Spleen (tissue), 11 donors: ENCODE data around the gene SLC16A10. TPM values are rescaled to one million over a fixed set of nuclear protein-coding genes. Genes with fewer than 3 reads are reported as not detected.
"Not testable (repeated sequence)": the region's sequence is repeated elsewhere in the genome, so short reads cannot be mapped to it uniquely, and the experiment has no call there.

ENCODE experiments used
- DNase-seq: peaks from one replicate; pipeline ENCODE4 v3.0.0-alpha.2; 2020
- H3K27ac ChIP-seq, 8 donors: fragments of 200-600 bp; sonication (generic) in 7 of 8; 1 replicate in 4 of 8; 2 replicates in 4 of 8; pipeline versions ENCODE4 v1.5.0 to v1.8.0; 2016 to 2021; ENCODE audit warnings: inconsistent platforms in 4 of 8, mild to moderate bottlenecking in 4 of 8, moderate library complexity in 1 of 8
- H3K27me3 ChIP-seq, 7 donors: fragments of 200-600 bp; sonication (generic) in 6 of 7; replicated peaks in 1 of 7; 1 replicate in 4 of 7; 2 replicates in 3 of 7; pipeline versions ENCODE4 v1.5.0 to v1.8.0; 2016 to 2021; ENCODE audit warnings: inconsistent platforms in 3 of 7, mild to moderate bottlenecking in 1 of 7
- H3K36me3 ChIP-seq, 6 donors: fragments of 200-600 bp; sonication (generic) in 5 of 6; 1 replicate in 4 of 6; 2 replicates in 2 of 6; pipeline versions ENCODE4 v1.5.0 to v1.8.0; 2016 to 2021; ENCODE audit warnings: inconsistent platforms in 2 of 6
- H3K4me1 ChIP-seq, 6 donors: fragments of 200-600 bp; sonication (generic) in 5 of 6; 1 replicate in 3 of 6; 2 replicates in 3 of 6; pipeline versions ENCODE4 v1.5.0 to v1.8.0; 2016 to 2021; ENCODE audit warnings: inconsistent platforms in 3 of 6
- H3K4me3 ChIP-seq, 8 donors: fragments of 200-600 bp; sonication (generic) in 7 of 8; 1 replicate in 4 of 8; 2 replicates in 4 of 8; pipeline versions ENCODE4 v1.5.0 to v1.8.0; 2016 to 2021; ENCODE audit warnings: inconsistent platforms in 4 of 8, mild to moderate bottlenecking in 4 of 8, moderate library complexity in 2 of 8
- H3K9me3 ChIP-seq, 8 donors: fragments of 200-600 bp; sonication (generic) in 7 of 8; 1 replicate in 4 of 8; 2 replicates in 4 of 8; pipeline versions ENCODE4 v1.5.0 to v1.8.0; 2016 to 2021; ENCODE audit warnings: inconsistent platforms in 4 of 8
- POLR2A ChIP-seq, 3 donors: fragments of 450-650 bp; IDR thresholded peaks; one replicate each; pipeline ENCODE4 v1.5.1; 2017; ENCODE audit warnings: antibody characterized with exemption in 3 of 3, mild to moderate bottlenecking in 1 of 3
- POLR2AphosphoS5 ChIP-seq, 3 donors: sonication (generic); formaldehyde crosslinking; IDR thresholded peaks; one replicate each; pipeline ENCODE4 v1.5.1; 2017; ENCODE audit warnings: antibody characterized with exemption in 3 of 3
- WGBS, 5 donors: extraction: QIAGEN DNeasy Blood & Tissue Kit in 3 of 5; methylation state at CpG; one replicate each; pipeline versions ENCODE4 v1.1.5 to v1.1.7; 2013 to 2018; 5-methylcytosine and 5-hydroxymethylcytosine counted together
- intact Hi-C: fragments of 100-400 bp; cut with DNase I; formaldehyde crosslinking; loops from one replicate; pipeline ENCODE4 v1.15.0; 2023; ENCODE audit warnings: low total_unique reads
- polyA plus RNA-seq, 3 donors: library from polyadenylated mRNA; stranded (reverse); fragments of 200-250 nt; gene quantifications; one replicate each; pipeline ENCODE4 v1.2.1, GENCODE V29; 2013
- total RNA-seq, 7 donors: library from RNA; depleted of rRNA in 3 of 7; stranded (reverse); fragments of >200 nt in 3 of 7; fragmentation: NEBNext Ultra II Directional in 4 of 7; extraction: Animal tissue kit (Norgen Biotek cat#: 25700) in 4 of 7; gene quantifications; one replicate each; pipeline versions ENCODE4 v1.1.0 to v1.2.1, GENCODE V29; 2016 to 2021
- TF ChIP-seq, protein P1 (sequence below), 11 experiments: fragments of 200-600 bp in 7 of 11; fragments of 450-650 bp in 4 of 11; sonication (generic) in 4 of 11; IDR thresholded peaks in 8 of 11; conservative IDR thresholded peaks in 3 of 11; 1 replicate in 7 of 11; 2 replicates in 4 of 11; pipeline versions ENCODE4 v1.4.0 to v1.8.0; 2016 to 2021; ENCODE audit warnings: antibody characterized with exemption in 11 of 11, inconsistent platforms in 4 of 11, mild to moderate bottlenecking in 1 of 11
- donor health status: healthy with polysubstance abuse.
- donor health status: DM: no; HTN: no; CAD: no; lungs with moderate emphysema.
- donor health status: DM: no; HTN: no; CAD: no.
- donor health status: Bipolar disorder and iron deficiency.
- donor health status: healthy.
- donor health status: DM: no; HTN: no; CAD: no.
- donor health status: DM: yes; HTN: yes; CAD: no.

The SLC16A10 gene
- total and polyA plus RNA-seq, 10 donors = 0.24 to 19.9 (median 5.6) TPM

DNA sequence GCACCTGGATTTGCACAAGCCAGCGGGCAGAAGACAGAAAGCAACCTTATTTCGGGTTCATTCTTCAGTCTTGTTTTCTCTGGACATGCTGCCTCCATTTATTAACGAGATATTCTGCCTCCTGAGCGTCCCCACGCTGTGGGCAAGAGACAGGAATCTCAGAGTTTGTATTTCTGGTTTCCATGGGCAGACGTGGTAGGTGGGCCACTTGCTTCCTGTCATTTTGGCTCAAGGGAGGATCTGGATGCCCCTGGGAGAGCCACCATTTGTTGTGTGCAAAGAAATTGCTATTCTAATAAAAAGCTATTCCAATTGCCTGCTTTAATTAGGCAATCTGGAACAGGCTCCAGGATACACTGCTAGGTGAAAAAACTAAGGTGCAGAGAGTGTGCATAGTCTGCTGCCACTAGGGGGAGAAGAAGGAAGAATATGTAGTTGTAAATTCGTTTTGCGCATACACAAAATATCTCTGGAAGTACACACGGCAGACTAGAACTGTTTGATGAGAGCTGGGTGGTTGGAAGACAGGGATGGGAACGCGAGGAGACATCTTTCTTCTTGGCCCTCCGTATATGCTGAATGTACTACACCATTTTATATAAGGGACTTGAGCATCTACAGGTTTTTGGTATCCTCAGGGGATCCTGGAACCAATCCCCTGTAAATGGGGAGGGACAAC is 30.1 kb upstream of the SLC16A10 start:
- DNase-seq = no peak
- Histone ChIP-seq H3K4me3 (no peak overlapping the region), H3K27ac (no peak overlapping the region), H3K27me3 (no peaks in the 10 kb centered on the region), H3K36me3 (no peaks in the 10 kb centered on the region), H3K9me3 (no peaks in the 10 kb centered on the region), H3K4me1 (no peaks in the 10 kb centered on the region)
- intact Hi-C loops = loop anchor here (5.0 kb wide), 1 partner anchor 155 kb away; no protein-coding TSS in a partner anchor
- 37 to 59% (median 49%) methylated on average over 12 of the region's 12 CpGs for WGBS, 5 donors
- TF ChIP-seq POLR2A (IDR thresholded peaks at IDR 0.05) = no peak
- no peak for TF ChIP-seq POLR2AphosphoS5 (IDR thresholded peaks at IDR 0.05)
- TF ChIP-seq, protein P1, sequence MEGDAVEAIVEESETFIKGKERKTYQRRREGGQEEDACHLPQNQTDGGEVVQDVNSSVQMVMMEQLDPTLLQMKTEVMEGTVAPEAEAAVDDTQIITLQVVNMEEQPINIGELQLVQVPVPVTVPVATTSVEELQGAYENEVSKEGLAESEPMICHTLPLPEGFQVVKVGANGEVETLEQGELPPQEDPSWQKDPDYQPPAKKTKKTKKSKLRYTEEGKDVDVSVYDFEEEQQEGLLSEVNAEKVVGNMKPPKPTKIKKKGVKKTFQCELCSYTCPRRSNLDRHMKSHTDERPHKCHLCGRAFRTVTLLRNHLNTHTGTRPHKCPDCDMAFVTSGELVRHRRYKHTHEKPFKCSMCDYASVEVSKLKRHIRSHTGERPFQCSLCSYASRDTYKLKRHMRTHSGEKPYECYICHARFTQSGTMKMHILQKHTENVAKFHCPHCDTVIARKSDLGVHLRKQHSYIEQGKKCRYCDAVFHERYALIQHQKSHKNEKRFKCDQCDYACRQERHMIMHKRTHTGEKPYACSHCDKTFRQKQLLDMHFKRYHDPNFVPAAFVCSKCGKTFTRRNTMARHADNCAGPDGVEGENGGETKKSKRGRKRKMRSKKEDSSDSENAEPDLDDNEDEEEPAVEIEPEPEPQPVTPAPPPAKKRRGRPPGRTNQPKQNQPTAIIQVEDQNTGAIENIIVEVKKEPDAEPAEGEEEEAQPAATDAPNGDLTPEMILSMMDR (IDR thresholded peaks at IDR 0.05 in 8 of 11, conservative IDR thresholded peaks at IDR 0.05 in 3 of 11) = peak in 10 of 11 experiments; percentile 21 to 65 (median 59)

GRCh38 chr6:111061508-111061907 is 25.8 kb upstream of the SLC16A10 start:
- Histone ChIP-seq H3K27ac (no peak overlapping the region), H3K4me1 (no peaks in the 10 kb centered on the region), H3K27me3 (peaks cover 0 to 7% (median 0%) of the 10 kb centered on the region in 7 donors), H3K36me3 (no peaks in the 10 kb centered on the region), H3K9me3 (peaks cover 0 to 22% (median 14%) of the 10 kb centered on the region in 8 donors), H3K4me3 (no peak overlapping the region)
- intact Hi-C loops = no loop called here
- WGBS, 5 donors = 76 to 90% (median 85%) methylated on average over 5 of the region's 5 CpGs
- no peak for DNase-seq
- TF ChIP-seq POLR2AphosphoS5 (IDR thresholded peaks at IDR 0.05) (no peak), POLR2A (IDR thresholded peaks at IDR 0.05) (no peak)
- TF ChIP-seq, protein P1 (IDR thresholded peaks at IDR 0.05 in 8 of 11, conservative IDR thresholded peaks at IDR 0.05 in 3 of 11) = no peak

GRCh38 chr6:111061985-111062384 is 25.3 kb upstream of the SLC16A10 start:
- H3K4me3 ChIP-seq, H3K27me3 ChIP-seq, H3K36me3 ChIP-seq, intact Hi-C loops, DNase-seq, H3K4me1 ChIP-seq, H3K27ac ChIP-seq: not testable (repeated sequence)
- peaks cover 0 to 22% (median 14%) of the 10 kb centered on the region in 8 donors for H3K9me3 ChIP-seq
- 87 to 97% (median 94%) methylated on average over 5 of the region's 5 CpGs for WGBS, 5 donors

DNA sequence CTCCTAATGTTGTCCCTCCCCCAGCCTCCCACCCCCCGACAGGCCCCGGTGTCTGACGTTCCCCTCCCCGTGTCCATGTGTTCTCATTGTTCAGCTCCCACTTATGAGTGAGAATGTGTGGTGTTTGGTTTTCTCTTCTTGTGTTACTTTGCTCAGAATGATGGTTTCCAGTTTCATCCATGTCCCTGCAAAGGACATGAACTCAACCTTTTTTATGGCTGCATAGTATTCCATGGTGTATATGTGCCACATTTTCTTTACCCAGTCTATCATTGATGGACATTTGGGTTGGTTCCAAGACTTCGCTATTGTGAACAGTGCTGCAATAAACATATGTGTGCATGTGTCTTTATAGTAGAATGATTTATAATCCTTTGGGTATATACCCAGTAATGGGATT is 24.4 kb upstream of the SLC16A10 start:
- H3K36me3 ChIP-seq, DNase-seq, H3K27ac ChIP-seq, H3K27me3 ChIP-seq, H3K4me3 ChIP-seq, H3K4me1 ChIP-seq, intact Hi-C loops: not testable (repeated sequence)
- H3K9me3 ChIP-seq = peaks cover 0 to 22% (median 14%) of the 10 kb centered on the region in 8 donors
- 89 to 99% (median 94%) methylated on average over 5 of the region's 5 CpGs for WGBS, 5 donors

GRCh38 chr6:111068109-111068865 is 19.0 kb upstream of the SLC16A10 start:
- Histone ChIP-seq H3K4me3 (no peak overlapping the region), H3K27me3 (peaks cover 0 to 8% (median 0%) of the 10 kb centered on the region in 7 donors), H3K27ac (no peak overlapping the region), H3K36me3 (no peaks in the 10 kb centered on the region), H3K9me3 (peaks cover 0 to 12% (median 10%) of the 10 kb centered on the region in 8 donors), H3K4me1 (no peaks in the 10 kb centered on the region)
- no peak for TF ChIP-seq POLR2AphosphoS5 (IDR thresholded peaks at IDR 0.05)
- TF ChIP-seq POLR2A (IDR thresholded peaks at IDR 0.05) = no peak
- TF ChIP-seq, protein P1 (IDR thresholded peaks at IDR 0.05 in 8 of 11, conservative IDR thresholded peaks at IDR 0.05 in 3 of 11) = no peak
- intact Hi-C loops = no loop called here
- DNase-seq = no peak
- WGBS, 5 donors = 75 to 86% (median 83%) methylated on average over 8 of the region's 8 CpGs
